Measurements from ENCODE around the gene LAMP1. TPM values are rescaled to one million over a fixed set of nuclear protein-coding genes. Genes with fewer than 3 reads are reported as not detected.
"Not testable (repeated sequence)": the region's sequence is repeated elsewhere in the genome, so short reads cannot be mapped to it uniquely, and the experiment has no call there.

Gene LAMP1
- total RNA-seq, 1 experiment from 2014 or later = 155 TPM

DNA sequence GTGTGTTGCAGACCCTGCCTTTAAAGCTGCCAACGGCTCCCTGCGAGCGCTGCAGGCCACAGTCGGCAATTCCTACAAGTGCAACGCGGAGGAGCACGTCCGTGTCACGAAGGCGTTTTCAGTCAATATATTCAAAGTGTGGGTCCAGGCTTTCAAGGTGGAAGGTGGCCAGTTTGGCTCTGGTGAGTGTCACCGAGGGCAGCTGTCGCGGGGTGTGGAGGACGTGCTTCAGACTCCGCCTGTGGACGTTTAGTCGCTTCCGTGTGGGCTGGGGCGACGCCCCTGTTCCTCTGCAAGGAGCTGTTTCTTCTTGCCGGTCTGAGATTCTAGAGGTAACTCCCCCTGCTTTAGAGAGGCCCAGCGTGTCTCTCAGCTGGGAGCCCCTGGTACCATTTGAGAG is 24.5 kb downstream of the LAMP1 start:
- in situ Hi-C loops (cut with HindIII; ENCODE audit: low pct_unique_long_range_greater_than_20kb, low sequenced_read_pairs) = no loop called here

DNA sequence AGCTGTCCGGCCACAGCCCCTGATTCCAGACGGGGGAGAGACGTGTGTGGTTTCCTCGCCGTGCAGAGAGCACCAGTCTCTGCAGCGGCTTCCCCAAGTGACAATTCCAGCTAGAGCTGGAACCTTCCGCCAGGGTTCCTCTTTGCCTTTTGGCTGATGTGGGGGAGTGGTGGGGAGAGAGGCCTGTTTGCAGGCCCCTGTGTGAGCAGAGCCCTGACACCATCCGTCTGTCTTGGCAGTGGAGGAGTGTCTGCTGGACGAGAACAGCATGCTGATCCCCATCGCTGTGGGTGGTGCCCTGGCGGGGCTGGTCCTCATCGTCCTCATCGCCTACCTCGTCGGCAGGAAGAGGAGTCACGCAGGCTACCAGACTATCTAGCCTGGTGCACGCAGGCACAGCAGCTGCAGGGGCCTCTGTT is 25.0 kb downstream of the LAMP1 start:
- in situ Hi-C loops (cut with HindIII; ENCODE audit: low pct_unique_long_range_greater_than_20kb, low sequenced_read_pairs) = no loop called here
- no peak for DNase-seq (ENCODE audit: low read depth)

More for the DNA sequence above, 24.5 kb downstream of the LAMP1 start:
- DNase-seq (ENCODE audit: low read depth) = no peak

DNA sequence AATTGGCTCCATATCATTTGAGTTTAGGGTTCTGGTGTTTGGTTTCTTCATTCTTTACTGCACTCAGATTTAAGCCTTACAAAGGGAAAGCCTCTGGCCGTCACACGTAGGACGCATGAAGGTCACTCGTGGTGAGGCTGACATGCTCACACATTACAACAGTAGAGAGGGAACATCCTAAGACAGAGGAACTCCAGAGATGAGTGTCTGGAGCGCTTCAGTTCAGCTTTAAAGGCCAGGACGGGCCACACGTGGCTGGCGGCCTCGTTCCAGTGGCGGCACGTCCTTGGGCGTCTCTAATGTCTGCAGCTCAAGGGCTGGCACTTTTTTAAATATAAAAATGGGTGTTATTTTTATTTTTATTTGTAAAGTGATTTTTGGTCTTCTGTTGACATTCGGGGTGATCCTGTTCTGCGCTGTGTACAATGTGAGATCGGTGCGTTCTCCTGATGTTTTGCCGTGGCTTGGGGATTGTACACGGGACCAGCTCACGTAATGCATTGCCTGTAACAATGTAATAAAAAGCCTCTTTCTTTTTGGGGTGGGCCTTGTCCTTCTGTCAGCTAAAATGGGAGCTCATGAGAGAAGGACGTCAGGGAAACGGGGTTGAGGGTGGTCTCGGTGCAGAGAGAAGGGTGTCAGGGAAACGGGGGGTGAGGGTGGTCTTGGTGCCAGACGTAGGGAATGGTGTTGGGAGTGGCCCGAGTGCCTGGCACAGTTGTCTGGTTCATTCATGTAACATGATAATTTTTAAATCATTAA is 26.0 kb downstream of the LAMP1 start:
- DNase-seq (ENCODE audit: low read depth) = no peak
- in situ Hi-C loops (cut with HindIII; ENCODE audit: low pct_unique_long_range_greater_than_20kb, low sequenced_read_pairs) = no loop called here

DNA sequence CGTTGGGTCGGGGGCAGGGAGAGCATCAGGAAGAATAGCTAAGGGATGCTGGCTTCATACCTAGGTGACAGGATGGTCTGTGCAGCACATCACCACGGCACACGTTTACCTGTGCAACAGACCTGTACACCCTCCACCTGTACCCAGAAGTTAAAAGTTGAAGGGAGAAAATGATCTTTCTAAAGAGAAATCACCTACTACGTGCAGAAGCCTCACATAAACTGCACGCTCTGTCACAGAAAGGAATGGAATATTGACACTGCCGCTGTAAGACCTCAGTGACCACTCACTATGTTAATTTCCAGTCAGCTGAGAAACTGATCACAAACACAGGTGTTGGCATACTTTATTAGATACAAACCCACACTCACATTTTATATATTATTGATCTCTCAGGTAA is 26.8 kb downstream of the LAMP1 start:
- DNase-seq (ENCODE audit: low read depth) = no peak
- in situ Hi-C loops (cut with HindIII; ENCODE audit: low pct_unique_long_range_greater_than_20kb, low sequenced_read_pairs) = no loop called here

DNA sequence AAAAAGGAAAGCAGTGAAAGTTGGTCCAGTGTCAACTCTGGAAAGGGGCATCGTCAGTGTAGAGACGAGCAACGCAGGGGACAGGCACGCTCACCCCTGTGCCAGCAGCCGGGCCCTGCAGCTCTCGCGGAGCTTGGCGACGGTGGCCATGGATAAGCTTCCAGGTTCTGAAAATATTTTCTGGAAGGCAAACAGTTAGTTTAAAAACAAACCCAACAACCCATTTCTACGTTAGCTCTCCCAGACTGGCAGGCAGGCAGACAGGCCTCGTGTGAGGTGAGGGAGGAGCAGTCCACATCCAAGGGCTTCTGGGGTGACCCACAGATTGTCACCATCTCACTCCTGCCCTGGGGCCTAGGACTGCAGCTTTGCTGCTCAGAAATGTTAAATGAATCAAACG is 27.4 kb downstream of the LAMP1 start:
- in situ Hi-C loops (cut with HindIII; ENCODE audit: low pct_unique_long_range_greater_than_20kb, low sequenced_read_pairs) = no loop called here
- DNase-seq (ENCODE audit: low read depth) = no peak

DNA sequence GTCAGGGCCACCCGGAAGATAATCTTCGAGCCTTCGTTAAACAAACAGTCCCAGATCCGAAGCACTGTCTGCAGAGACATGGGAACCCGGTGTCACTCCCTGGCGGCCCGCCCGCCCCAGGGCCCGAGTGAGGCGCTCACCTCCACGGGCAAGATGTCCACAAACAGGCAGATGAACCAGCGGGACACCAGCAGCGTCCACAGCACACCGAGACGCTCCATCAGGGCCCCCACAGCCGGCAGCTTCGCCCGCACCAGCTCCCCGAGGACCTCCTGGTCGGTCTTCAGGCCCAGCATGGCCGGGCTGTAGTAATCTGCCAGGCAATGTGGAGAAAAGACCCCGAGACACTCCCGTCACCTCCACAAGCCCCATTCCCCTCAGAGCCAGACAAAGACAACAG is 28.7 kb downstream of the LAMP1 start:
- DNase-seq (ENCODE audit: low read depth) = no peak
- in situ Hi-C loops (cut with HindIII; ENCODE audit: low pct_unique_long_range_greater_than_20kb, low sequenced_read_pairs) = no loop called here

DNA sequence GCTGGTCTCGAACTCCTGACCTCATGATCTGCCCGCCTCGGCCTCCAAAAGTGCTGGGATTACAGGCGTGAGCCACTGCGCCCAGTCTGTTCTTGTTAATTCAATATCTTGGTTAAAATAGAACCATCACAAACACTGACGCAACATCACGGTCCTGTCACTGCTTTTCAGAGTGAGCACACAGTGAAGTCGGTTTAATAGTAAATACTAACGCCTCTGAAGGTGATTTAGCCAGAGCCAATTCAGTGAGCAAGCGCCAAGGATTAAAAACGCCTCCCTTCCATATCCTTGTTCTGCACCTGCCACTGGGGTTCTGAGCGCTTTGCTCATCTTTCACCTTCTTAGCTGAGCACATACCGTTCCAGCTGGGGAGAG is 30.3 kb downstream of the LAMP1 start:
- in situ Hi-C loops (cut with HindIII; ENCODE audit: low pct_unique_long_range_greater_than_20kb, low sequenced_read_pairs) = no loop called here
- no peak for DNase-seq (ENCODE audit: low read depth)

DNA sequence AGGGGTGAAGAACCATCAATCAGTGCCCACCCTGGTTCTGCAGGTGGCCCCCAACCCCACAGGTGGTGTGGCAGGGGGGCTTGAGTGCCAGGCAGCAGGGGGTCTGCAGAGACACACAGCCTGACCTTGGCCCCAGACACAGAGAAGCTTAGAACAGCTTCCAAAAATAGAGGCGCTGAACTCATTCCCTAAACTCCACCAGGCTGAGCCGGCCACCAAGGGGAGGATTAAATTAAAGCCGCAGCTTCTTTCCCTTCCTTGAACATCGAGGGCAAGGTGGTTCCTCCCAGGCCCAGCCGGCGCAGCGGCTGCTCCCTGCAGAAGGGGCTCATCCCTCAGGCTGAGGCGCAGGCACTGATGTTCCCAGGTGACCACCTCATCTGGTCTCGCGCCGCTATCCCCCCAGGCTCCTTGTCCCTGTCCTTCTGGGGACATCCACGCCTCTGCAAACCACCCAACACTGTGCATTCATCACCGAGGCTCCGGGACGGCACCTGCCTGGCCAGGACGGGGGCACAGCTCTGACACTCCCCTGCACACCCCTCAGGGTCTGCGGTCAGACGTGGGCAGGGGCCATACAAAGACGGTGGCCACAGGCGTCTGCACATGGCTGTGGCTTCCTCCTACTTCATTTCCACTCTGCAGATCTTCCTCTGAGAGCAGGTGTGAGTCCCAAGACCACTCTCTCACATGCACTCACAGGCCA is 30.9 kb downstream of the LAMP1 start:
- in situ Hi-C loops (cut with HindIII; ENCODE audit: low pct_unique_long_range_greater_than_20kb, low sequenced_read_pairs) = no loop called here
- no peak for DNase-seq (ENCODE audit: low read depth)

DNA sequence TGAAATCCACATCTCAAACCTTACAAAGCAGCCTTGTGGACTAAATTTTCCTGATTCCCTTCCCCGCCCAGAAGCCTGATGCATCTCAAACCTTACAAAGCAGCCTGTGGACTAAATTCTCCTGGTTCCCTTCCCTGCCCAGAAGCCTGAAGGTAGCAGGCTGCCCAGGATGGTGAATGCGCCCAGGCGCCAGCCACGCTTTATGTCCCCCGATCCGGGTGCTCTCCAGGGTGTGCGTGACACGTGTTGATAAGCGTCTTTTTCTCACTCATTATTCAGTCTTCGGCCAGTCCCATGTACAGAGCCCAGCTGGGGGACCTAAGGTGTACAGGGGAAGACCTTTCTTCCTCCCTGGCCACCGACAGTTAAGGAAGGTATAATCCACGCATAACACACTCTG is 31.8 kb downstream of the LAMP1 start:
- no peak for DNase-seq (ENCODE audit: low read depth)
- in situ Hi-C loops (cut with HindIII; ENCODE audit: low pct_unique_long_range_greater_than_20kb, low sequenced_read_pairs) = no loop called here

DNA sequence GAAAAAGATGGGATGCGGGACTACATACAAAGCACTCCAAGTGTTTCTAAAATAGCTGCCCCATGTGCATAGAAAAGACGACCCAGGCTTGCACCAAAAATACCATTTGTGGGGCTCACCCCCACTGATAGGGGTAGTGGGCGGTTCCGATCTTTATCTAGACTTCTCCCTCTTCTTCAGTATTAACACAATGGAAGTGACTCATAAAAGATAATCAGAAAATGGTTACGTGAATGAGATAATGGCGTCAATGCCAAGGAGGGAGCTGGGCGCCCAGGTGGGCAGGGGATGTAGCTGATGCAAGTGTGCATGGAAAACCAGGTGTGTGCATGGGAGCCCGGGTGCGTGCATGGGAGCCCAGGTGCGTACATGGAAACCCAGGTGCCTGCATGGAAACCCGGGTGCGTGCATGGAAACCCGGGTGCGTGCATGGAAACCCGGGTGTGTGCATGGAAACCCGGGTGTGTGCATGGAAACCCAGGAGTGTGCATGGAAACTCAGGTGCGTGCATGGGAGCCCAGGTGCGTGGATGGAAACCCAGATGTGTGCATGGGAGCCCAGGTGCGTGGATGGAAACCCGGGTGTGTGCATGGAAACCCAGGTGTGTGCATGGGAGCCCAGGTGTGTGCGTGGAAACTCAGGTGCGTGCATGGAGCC is 32.7 kb downstream of the LAMP1 start:
- in situ Hi-C loops (cut with HindIII; ENCODE audit: low pct_unique_long_range_greater_than_20kb, low sequenced_read_pairs) = no loop called here
- no peak for DNase-seq (ENCODE audit: low read depth)

DNA sequence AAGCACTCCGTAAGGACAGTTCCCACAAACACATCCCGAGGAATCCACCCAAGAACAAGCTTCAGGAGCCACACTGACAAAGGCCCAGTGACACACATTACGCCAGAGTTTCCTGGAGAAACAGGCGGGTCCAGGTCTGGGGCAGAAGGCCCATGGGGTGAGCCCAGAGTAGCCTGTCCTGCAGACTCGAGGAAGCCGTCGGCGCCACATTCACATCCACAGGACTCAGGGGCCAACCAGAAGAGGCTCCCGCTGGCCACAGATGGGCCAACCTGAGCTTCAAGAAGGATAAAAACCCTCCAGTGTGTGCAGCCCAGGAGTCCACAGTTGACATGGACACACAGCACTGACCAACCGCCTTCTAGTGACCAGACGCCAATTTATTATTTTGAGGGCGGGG is 35.6 kb downstream of the LAMP1 start:
- in situ Hi-C loops (cut with HindIII; ENCODE audit: low pct_unique_long_range_greater_than_20kb, low sequenced_read_pairs) = no loop called here
- DNase-seq (ENCODE audit: low read depth) = no peak

DNA sequence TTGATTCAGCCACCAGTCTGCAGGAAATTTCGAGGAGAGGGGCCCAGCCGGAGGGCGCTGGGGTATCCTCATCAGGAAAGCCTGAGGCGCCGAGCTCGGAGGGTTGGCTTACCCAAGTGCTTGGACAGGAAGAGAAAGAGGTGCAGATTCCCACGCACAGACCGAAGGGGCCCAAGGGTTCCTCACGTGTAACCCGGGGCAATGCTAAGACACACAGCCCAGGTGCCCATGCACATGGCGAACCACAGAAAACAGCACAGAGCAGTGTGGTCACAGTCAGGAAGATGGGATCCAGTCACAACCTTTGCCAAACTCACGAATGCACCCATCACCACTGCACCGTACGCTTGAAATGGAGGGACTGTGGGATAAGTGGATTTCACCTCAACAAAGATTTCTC is 36.0 kb downstream of the LAMP1 start:
- in situ Hi-C loops (cut with HindIII; ENCODE audit: low pct_unique_long_range_greater_than_20kb, low sequenced_read_pairs) = no loop called here
- no peak for DNase-seq (ENCODE audit: low read depth)

DNA sequence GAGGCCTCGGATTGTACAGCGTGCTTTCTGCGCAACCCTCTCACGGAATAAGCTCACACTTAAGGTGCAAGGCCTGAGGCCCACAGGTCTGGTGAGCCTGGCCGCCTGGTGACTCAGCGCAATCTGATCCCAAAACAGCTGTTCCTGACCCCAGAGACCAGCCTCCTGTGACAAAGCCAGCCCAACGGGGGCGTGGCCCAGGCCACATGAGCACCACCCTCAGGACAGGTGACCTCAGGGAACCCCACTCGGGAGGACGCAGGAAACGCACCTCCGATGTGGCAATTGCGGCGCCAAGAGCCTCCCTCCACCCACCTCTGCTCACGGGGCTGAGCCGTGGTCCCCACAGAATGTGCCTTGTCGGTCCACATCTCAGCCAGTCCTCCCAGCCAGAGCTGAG is 40.5 kb downstream of the LAMP1 start:
- no peak for DNase-seq (ENCODE audit: low read depth)
- in situ Hi-C loops (cut with HindIII; ENCODE audit: low pct_unique_long_range_greater_than_20kb, low sequenced_read_pairs) = no loop called here

DNA sequence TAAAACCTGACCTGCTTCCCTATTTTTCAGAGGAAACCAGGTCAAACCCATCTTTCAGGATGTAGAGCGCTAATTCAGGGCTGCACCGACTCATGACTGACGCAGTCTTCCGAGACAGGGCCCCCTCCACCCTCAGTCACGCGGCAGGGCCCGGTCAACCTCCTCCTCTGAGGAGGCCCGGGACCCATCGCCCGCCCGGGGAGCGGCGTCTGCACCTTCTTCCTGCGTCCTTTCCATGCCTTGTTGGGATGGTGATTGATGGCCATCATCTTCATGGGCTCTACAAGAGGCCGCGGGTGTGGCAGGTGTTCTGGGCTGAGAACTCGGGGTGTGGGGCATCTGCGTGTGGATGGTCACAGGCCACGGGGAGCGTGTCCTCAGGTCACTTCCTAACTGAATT is 40.9 kb downstream of the LAMP1 start:
- DNase-seq (ENCODE audit: low read depth) = no peak
- in situ Hi-C loops (cut with HindIII; ENCODE audit: low pct_unique_long_range_greater_than_20kb, low sequenced_read_pairs) = no loop called here

DNA sequence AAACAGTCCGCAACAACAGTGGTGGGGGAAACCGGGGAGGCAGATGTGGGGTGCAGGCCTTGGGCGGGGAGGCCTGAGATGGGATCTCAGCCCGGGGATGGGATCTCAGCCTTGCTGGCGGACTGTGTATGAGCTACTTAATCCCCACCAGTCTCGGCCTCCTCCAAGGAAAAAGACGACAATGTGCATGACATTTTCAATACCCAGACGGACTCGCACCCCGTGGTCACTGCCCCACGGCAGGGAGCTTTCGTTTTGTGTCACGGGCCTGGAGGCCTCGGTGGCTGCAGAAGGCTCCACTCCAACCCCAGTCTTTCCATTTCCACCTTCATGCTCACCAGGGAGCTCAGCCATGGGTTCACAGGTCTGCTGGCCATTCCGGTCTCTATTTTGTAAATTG is 41.4 kb downstream of the LAMP1 start:
- in situ Hi-C loops (cut with HindIII; ENCODE audit: low pct_unique_long_range_greater_than_20kb, low sequenced_read_pairs) = no loop called here
- no peak for DNase-seq (ENCODE audit: low read depth)

DNA sequence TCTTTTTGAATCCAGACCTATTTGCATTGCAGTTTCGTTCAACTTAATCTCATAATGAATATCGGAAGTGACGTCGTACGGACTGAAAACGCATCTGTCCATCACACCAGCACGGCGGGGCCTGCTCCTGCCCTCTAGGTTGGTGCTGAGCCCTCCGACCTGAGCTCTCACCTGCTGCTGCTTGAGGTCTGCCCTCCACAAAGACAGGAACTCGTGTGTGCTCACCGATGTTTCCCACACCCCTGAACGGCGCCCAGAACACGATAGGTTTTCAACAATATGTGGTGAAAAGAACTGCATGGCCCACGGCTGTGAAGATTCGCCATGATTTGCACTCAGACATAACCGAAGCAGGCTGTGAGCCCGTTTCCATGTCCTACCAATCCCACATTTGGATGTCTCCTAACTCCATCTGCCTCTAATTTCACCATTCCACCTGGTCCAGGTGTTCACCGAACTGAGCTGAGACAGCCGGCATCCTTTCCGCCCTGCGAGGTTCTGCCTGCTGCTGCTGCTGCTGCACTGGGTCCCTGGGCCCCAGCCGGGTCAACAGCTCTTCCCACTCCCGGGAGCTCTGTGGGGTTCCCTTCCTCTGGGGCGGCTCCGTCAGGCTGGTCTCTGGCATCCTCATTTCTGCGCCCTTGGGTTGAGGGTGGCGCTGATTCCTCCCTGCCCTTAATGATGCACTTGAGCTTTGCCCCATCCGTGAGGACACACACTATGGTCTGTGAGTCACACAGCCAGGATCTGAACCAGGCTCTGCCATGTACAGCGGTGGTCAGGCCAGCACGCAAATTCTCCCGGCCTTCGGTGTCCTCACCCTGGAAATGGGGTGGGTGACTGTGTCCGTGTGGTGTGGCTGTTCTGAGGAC is 46.0 kb downstream of the LAMP1 start:
- in situ Hi-C loops (cut with HindIII; ENCODE audit: low pct_unique_long_range_greater_than_20kb, low sequenced_read_pairs) = no loop called here
- DNase-seq (ENCODE audit: low read depth) = no peak

DNA sequence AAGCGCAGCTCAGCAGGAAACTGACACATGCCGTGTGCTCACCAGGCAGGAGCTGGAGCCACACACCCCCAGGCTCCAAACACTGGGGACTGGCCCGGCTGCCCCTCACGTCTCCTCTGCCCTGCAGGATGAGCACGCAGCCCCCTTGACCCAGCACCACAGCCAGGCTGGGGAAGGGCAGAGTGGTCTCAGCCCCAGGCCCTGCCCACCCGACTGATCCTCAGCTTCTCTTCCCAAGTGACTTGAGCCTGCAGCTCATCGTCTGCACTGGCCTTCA is 46.6 kb downstream of the LAMP1 start:
- in situ Hi-C loops (cut with HindIII; ENCODE audit: low pct_unique_long_range_greater_than_20kb, low sequenced_read_pairs) = no loop called here
- DNase-seq (ENCODE audit: low read depth) = no peak

DNA sequence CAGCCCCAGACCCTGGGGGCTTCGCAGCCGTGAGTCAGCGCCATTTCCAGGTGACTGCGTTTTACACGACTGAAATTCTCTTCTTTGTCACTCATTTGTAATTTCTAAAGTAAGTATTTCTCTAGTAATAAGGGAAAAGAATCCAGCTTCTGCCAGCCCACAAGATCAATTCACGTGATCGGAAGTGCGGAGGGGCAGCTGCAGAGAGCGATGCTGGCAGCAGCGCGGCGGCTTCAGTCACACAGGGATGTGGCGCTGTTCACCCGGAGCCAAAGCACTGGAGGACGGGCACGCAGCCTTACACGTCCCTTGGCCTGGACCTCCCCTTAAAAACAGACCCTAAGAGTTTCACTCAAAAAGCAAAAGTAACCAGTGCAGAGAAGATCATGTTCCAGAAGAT is 48.4 kb downstream of the LAMP1 start:
- in situ Hi-C loops (cut with HindIII; ENCODE audit: low pct_unique_long_range_greater_than_20kb, low sequenced_read_pairs) = no loop called here
- DNase-seq (ENCODE audit: low read depth) = no peak

DNA sequence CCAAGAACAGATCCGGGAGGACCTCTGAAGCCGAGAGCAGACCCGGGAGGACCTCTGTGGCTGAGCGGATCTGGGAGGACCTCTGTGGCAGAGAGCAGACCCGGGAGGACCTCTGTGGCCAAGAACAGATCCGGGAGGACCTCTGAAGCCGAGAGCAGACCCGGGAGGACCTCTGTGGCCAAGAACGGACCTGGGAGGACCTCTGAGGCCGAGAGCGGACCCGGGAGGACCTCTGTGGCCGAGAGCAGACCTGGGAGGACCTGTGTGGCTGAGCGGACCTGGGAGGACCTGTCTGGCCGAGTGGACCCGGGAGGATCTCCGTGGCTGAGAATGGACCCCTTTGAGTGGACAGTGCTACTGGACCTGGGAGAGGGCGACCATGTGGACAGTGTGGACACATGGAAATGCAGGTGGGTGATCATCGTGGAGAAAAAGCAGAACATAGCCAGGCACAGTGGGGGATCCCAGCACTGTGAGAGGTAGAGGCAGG is 50.7 kb downstream of the LAMP1 start:
- DNase-seq (ENCODE audit: low read depth); in situ Hi-C loops (cut with HindIII; ENCODE audit: low pct_unique_long_range_greater_than_20kb, low sequenced_read_pairs): not testable (repeated sequence)
